Measurements from ENCODE around the gene ZP1.

DNA sequence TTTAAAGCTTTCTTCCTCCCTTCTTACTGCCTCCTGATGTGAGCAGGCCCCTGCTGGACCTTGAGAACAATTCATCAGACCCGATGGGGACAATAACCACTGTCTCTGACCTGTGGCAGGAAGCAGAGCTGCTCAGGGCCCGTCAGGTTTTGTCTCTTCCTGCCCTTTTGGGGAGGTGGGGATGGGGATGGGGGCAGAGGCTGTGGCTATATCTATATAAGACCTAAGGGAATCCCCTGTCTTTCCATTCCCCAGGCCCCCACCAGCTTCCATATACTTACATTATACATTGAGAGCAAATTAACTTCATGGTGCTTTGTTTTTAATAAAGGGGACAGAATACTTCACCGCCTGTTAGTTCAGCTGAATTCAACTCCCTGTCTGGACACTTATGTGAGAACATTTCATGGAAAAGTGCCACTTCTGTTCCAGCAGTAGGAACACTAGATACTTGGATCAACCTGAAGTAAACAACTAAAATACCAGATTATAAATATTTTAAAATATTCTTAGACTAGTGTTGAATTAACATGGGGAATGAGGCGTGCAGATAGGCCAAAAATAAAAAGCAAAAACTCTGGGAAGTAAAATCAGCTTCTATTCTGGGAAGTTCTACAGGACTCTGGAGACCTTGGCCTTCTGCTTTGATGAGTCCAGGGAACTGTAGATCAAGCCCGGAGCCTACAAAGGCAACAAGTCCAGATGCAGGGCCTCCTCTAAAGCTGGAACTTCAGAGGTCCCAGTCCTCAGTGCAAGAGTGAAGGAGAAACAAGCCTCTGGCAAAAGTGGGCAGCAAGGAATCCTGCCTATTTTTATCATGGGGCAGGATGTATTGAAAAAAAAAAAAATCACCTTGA, 11.1 kb downstream of the ZP1 start:
- no peak for TF ChIP-seq POLR2A (IDR thresholded peaks at IDR 0.05)
- TF ChIP-seq, protein P1, sequence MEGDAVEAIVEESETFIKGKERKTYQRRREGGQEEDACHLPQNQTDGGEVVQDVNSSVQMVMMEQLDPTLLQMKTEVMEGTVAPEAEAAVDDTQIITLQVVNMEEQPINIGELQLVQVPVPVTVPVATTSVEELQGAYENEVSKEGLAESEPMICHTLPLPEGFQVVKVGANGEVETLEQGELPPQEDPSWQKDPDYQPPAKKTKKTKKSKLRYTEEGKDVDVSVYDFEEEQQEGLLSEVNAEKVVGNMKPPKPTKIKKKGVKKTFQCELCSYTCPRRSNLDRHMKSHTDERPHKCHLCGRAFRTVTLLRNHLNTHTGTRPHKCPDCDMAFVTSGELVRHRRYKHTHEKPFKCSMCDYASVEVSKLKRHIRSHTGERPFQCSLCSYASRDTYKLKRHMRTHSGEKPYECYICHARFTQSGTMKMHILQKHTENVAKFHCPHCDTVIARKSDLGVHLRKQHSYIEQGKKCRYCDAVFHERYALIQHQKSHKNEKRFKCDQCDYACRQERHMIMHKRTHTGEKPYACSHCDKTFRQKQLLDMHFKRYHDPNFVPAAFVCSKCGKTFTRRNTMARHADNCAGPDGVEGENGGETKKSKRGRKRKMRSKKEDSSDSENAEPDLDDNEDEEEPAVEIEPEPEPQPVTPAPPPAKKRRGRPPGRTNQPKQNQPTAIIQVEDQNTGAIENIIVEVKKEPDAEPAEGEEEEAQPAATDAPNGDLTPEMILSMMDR (IDR thresholded peaks at IDR 0.05): no peak
- TF ChIP-seq POLR2AphosphoS5 (IDR thresholded peaks at IDR 0.05): no peak

Data from upper lobe of left lung (tissue), 4 donors.